ELR (cell line): ENCODE results near the gene SPSB1.

Source experiments
- DNase-seq: peaks from one replicate; pipeline ENCODE4 v3.0.0-alpha.2; 2015; ENCODE audit warnings: low read depth

Gene SPSB1

DNA sequence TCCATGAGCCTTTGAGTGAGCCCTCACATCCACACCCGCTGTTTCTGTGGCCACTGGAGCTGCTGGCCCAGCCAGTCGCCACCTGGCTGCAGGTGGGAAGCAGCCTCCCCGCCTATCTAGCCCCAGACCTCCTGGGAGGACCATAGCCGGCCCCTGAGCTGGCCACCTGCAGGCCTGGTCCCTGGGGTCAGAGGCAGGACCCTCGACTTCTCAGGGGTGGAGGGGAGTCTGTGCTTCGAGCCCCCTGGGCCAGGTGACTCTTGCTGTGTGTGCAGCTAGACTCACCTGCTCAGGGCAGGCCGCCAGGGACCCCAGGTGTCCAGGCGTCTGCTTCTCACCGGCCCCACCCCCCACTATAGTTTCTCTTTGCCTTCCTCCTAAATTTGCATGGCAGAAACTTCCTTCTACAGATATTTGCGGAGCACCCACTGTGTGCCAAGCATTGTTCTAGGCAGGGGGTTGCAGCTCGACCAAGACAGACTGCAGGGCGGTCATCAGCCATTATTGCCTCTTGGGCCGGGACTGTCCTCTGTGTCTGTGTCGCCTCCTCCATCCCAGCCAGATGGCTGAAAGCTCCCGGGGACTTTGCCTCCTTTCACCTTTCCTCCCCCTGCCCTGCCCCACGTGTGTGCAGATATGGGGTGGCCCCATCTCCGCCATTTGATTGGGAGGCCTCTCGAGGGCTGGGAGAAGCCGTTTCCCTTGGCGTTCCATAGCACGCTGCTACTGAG lies 27.3 kb downstream of the SPSB1 start:
- DNase-seq, result no peak

- no peak for DNase-seq
Observed at GRCh38 chr1:9320520-9321479, 28.1 kb downstream of the SPSB1 start.

DNA sequence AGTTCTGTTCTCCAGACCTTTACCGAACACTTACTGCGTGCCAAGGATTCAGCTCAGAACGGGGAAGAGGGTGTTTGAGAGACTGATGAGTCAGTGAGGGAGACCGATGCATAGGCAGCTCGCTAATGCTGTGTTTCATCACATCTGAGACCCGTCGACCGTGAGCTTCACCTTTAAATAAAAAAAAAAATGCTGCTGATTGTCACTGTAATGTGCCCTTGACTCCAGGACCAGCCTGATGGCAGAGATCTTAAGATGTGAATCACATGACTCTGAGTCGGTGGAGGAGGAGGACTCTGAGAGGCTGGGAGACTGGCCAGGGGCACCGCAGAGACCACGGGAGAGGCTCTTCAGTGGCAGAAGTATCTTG lies 28.8 kb downstream of the SPSB1 start:
- DNase-seq, result no peak

DNA sequence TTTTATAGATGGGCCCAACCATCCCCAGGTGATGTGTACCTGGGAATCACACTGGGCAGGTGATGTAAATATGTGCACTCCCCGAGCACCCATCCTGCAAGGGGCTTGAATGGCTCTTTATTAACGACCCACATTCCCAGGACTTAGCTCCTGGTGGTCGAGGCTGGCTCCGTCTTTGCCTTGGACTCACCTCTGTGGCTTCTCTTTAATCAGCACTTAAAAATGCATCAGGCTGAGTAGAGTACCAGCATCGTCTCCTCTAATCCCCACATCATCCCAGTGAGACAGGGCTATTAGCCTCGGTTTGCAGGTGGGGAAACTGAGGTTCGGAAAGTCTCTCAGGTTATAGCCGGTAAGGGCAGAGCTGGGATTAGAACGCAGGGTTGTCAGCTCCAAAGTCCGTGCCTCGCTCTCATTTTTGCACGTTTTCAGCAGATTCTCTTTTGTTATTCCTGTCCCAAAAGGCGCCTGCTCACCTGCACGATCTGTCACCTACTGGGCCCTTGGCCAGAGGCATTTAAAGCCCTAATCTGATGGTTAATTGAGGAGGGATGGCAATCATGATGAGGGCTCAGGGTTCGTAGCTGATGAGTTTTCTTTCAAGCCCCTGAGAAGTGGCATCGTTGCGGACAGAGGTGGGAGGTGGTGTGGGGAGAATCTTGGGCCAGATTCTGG lies 29.4 kb downstream of the SPSB1 start:
- no peak for DNase-seq

- no peak for DNase-seq
Observed at GRCh38 chr1:9322661-9323244, 30.1 kb downstream of the SPSB1 start.

- DNase-seq, result no peak
Observed at GRCh38 chr1:9324246-9325096, 31.8 kb downstream of the SPSB1 start.

GRCh38 chr1:9326596-9326995 lies 33.9 kb downstream of the SPSB1 start:
- no peak for DNase-seq

- no peak for DNase-seq
Observed at GRCh38 chr1:9328201-9328600, 35.5 kb downstream of the SPSB1 start.

- no peak for DNase-seq
Observed at GRCh38 chr1:9328715-9329114, 36.0 kb downstream of the SPSB1 start.

- DNase-seq, result no peak
Observed at GRCh38 chr1:9331016-9331415, 38.3 kb downstream of the SPSB1 start.

- no peak for DNase-seq
Observed at GRCh38 chr1:9331558-9332346, 39.1 kb downstream of the SPSB1 start.

- DNase-seq, result no peak
Observed at GRCh38 chr1:9332513-9333143, 39.9 kb downstream of the SPSB1 start.

DNA sequence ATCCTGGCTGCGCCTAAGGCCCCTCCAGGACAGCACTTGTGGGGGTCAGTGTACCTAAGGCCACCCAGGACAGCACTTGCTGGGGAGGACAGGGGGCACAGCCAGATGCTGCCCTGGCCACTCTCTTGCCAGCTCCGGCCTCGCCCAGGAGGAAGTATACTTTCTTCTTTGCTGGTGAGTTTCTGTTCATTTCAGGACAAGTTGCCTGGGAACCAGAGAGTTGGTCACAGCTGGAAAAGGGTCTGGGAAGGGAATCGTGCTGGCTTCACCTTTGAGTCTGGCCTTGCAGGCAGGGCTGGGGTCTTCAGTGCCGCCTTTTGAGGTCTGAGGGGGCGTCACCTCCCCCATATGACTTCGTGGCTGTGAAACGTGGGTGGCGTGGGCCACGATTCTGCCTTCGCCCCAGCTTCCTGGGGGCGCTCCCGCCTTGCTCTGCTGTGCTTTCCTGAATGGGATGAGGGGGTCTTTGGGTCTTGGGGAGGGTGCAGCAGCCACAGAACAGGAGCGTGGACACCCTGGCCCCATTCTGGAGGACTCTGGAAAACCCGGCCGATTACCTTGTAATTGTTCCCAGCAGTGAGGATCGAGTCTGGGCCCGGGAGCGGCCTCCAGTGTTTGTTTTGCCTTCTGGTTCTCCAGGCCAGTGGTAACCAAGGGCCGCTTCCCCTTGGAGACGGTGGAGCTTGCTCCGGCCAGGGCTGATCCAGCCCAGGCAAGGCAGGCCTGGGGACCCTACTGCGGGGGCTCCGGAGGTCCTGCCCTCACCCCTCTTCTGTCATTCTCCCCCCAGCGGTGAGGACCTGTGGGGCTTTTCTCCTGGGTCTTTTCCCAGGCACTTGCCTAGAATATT lies 45.9 kb downstream of the SPSB1 start:
- DNase-seq, result no peak

DNA sequence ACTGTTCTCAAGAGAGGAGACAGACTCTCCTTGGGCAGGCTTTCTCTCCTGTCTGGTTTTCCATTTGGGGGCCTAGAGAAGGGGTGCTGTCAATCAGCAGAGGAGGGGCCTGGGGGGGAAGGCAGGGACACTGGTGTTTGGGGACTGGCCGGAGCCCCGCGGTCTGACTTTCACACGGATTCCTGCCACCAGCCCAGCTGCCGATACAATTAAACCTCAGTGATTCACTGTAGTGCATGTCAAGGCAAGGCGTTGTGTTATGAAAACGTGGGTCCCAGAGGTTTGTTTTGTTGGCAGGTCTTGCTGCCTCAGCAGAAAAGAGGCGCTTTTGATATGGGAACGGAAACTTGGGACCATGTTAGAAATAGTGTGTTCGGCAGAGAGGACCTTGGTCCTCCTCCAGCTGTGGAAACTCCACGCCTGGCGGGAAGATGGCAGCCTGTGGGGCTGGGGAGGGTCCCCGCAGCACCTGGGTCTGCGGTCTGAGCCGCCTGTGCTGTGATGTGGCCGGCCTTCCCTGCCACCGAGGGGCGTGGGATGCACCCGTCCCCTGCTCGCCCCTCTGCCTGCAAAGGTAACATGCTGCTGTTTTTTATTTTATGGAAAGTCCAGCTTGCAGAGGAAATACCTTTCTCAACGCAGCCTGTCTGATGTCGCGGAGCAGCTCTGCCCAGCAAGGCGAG lies 47.6 kb downstream of the SPSB1 start:
- DNase-seq, result no peak

GRCh38 chr1:9340864-9341263 lies 48.2 kb downstream of the SPSB1 start:
- no peak for DNase-seq

- no peak for DNase-seq
Observed at GRCh38 chr1:9341301-9341845, 48.7 kb downstream of the SPSB1 start.

DNA sequence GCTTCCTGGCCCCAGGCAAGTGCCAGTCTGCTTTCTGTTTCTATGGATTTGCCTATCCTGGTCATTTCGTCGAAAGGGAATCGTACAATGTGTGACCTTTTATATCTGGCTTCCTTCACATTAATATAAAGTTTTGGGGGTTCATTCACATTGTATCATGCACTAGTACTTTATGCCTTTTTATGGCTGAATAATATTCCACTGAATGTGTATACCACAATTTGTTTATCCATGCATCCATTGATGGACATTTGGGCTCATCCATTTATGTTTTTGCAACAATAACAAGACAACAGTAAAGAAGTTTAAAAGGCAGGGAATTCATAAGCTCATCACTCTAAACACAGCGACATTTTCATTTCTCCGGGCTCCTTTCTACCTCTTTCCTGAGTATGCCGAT lies 50.6 kb downstream of the SPSB1 start:
- DNase-seq, result no peak
